HL-60/S4 treated with phorbol 12-myristate 13-acetate at 8.2 ng/mL for 4 days and 3 days (cell line): ENCODE results near the gene HNRNPDL.
"Not testable (repeated sequence)": the region's sequence is repeated elsewhere in the genome, so short reads cannot be mapped to it uniquely, and the experiment has no call there.

Source experiments
- in situ Hi-C: fragments of 300-500 bp; cut with MboI; formaldehyde crosslinking; loops from 2 replicates; pipeline ENCODE4 v1.15.0; 2022; ENCODE audit warnings: low sequenced_read_pairs

HNRNPDL gene

GRCh38 chr4:82394896-82395295, 35.4 kb downstream of the HNRNPDL start:
- in situ Hi-C loops, result no loop called here

- in situ Hi-C loops, result not testable (repeated sequence)
Measured at GRCh38 chr4:82390061-82390460, 40.2 kb downstream of the HNRNPDL start.

DNA sequence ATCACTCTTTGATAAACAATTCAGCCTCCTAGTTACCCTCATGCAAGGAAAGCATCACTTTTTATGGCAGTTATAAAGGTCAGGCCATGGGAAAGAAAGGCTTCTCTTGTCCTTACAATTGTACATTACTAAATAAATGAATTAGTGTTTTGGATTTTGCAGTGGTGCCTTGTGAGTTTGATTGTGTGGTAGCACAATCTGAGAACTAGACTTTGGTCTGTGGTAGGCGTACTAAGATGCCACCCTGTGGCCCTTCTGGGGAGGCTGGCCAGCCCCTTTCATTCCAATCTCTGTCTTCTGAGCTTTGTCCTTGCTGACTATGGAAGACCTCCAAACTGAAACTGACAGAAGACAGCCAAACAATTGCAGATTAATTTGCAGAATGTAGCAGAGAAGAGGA, 41.9 kb downstream of the HNRNPDL start:
- in situ Hi-C loops, result no loop called here

- in situ Hi-C loops, result not testable (repeated sequence)
Measured at GRCh38 chr4:82386312-82386711, 44.0 kb downstream of the HNRNPDL start.

DNA sequence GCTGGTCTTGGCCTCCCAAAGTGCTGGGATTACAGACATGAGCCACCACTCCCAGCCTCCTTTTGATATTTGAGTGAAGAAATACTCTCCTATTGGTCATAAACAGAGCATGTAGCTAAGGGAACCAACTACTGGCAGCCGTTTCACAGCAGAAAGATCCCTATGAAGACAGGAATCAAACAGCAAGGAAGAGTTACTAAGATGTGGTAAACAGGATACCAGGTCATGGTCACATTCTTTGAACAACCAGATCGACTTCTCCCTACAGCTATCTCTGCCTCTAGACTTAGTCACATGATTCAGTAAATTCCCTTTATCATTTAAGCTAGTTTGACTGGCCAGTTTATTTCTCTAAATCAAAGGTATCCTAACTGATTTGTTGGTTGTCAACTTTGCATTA, 47.5 kb downstream of the HNRNPDL start:
- in situ Hi-C loops, result no loop called here

GRCh38 chr4:82381661-82382296, 48.5 kb downstream of the HNRNPDL start:
- in situ Hi-C loops, result no loop called here

GRCh38 chr4:82381235-82381634, 49.0 kb downstream of the HNRNPDL start:
- in situ Hi-C loops, result no loop called here

DNA sequence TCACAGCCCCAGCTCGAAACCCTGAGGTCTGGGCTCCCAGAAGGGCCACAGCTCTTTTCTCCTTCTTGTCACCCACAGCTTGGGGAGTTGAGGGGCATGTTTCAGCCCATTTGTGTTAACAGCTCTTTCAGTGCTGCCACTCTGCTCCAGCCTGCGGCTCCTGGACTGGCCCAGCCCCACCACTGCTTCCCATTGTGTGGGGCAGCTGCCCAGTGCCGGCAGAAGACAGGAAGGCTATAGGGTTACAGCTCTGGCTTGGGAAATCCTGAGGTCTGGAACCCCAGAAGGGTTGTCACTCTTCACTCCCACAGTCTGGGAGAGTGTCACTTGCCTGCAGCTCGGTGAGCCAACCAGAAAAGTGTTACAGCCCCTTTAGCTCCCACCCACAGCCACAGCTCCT, 49.4 kb downstream of the HNRNPDL start:
- in situ Hi-C loops, result no loop called here

GRCh38 chr4:82380344-82380743, 49.9 kb downstream of the HNRNPDL start:
- in situ Hi-C loops, result no loop called here

DNA sequence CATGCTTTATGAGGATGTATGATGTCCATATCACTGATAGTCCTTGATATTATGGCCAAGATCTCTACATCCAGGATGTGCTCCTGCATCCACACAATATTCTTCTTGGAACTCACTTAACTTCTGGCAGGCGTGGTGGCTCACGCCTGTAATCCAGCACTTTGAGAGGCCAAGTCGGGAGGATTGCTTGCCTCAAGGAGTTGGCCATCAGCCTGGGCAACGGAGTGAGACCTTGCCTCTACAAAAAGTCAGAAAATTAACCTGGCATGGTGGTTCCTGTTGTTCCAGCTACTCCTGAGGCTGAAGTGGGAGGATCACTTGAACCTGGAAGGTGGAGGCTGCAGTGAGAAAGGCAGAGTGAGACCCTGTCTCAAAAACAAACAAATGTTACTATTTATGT, 54.2 kb downstream of the HNRNPDL start:
- in situ Hi-C loops, result no loop called here

DNA sequence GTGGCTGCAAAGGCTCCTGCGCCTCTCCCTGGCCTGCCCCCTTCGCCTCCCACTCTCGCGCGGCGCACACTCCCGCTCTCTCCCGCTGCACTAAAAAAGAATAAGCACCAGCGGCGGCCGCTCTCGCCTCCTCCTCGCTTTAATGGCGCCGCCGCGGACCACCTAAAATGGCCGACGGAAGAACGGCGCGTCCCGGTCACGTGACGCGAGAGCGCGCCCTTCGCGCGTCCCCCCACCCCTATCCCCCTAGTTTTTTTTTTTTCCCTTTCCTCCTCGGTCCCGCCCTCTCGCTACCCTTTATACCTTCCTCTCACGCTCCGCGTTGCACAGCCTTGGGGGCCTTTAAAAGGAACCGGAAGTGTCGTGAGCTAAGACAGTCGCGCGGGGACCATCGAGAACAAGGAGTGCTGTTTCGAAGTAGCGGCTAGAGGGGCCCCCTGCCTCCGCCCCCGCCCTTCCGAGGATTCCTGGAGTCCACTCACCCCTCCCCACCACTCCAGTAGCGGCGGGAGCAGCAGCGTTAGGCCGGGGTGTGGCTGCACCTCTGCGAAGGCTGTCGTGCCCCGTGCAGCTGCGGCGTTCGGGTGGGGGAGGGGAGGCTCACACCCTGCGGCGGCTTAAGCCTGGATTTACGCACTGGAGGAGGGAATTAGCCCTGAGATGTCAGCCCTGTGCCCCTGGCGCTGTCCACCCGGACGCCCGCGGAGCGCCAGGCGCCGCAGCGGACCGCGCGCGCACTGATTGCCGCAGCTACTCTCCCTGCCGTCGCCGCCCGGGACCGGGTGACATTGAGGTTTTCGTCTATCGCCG, 56.2 kb downstream of the HNRNPDL start, which contains the start of gene HNRNPD:
HNRNPD (minus strand) TSS at position 176 of the 810 bp plus-strand sequence. CDS start 313 bp downstream, outside the sequence.
- in situ Hi-C loops, result no loop called here

GRCh38 chr4:82373486-82373815, 56.8 kb downstream of the HNRNPDL start:
- in situ Hi-C loops, result no loop called here
